COLO668 (cell line): ENCODE measurements around the gene HNRNPU.

Experiments used
- DNase-seq: peaks from one replicate; lab custom pipeline; 2025; ENCODE audit not compliant: unreplicated experiment; lab: John Stamatoyannopoulos, UW

The HNRNPU gene

GRCh38 chr1:244864253-244865027, at the start of gene HNRNPU:
Gene HNRNPU, minus strand, starts transcription at chr1:244864543. Its CDS starts 236 bp downstream, at chr1:244864307.
- peak; percentile 100 for DNase-seq

GRCh38 chr1:244913806-244914205, 49.5 kb upstream of the HNRNPU start:
- DNase-seq, result no peak

DNA sequence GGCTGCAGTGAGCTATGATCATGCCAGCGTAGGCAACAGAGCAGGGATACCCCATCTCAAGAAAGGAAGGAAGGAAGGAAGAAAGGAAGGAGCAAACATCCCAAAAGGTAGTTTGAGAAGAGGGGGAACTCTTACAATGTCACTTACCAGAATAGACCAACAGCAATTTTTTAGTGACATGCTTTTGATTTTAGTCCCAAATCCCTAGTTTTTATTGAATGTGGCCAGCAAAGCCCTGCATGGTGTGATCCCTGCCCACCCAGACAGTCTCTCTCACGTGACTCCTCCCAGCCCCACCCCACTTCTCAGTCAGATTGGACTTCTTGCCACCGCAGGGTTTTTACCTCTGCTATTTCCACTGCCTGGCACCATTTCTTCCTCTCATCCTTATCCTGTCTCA, 39.8 kb upstream of the HNRNPU start:
- DNase-seq, result no peak

GRCh38 chr1:244901400-244902015, 37.2 kb upstream of the HNRNPU start:
- no peak for DNase-seq

DNA sequence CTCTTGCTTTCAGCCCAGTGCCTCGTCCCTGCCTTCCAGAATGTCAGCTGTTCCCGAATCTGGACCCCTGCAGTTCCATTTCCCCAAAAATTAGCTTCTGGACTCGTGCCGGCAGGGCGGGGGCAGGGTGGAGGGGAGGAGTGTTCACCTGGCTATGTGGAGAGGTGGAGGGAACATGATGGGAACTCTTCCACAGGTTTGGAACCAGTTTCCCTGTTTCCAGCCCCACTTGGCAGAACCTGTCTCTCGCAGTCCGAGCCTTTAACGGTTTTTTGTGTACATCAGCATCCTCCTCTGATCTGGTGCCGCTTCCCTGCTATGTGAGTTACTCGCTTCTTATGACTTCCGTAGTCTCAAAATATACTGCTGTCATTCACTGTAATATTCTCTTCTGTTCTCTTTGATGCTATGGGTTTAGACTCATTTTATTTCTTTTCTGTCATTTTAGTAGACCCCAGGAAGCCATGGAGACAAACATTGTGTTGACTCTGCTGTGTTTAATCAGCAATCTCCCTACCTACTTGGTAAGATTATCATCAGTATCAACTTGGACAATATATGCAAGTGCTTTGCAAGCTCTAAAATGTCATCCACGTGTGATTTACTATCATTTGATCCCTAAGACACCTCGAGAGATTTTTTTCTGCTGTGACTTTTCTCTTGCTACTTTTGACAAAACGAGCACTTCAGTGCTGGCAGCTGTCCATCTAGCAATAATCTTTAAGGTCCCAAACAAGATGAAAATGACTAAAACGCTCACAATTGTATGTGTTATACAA, 33.3 kb upstream of the HNRNPU start:
- DNase-seq, result no peak

GRCh38 chr1:244896550-244896949, 32.2 kb upstream of the HNRNPU start:
- no peak for DNase-seq

DNA sequence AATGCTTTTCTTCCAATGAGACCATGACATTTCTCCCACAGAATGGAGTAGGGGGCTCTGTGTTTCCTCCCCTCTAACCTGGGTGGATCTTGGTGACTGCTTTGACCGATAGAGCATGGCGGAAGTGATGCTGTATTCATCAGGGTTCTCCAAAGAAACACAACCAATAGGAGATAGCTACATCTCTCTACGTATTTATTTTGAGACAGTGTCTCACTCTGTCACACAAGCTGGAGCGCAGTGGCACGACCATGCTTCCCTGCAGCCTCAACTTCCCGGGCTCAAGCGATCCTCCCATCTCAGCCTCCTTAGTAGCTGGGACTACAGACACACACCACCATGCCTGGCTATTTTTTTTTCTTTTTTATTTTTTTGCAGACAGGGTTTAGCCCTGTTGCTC, 29.5 kb upstream of the HNRNPU start:
- no peak for DNase-seq

DNA sequence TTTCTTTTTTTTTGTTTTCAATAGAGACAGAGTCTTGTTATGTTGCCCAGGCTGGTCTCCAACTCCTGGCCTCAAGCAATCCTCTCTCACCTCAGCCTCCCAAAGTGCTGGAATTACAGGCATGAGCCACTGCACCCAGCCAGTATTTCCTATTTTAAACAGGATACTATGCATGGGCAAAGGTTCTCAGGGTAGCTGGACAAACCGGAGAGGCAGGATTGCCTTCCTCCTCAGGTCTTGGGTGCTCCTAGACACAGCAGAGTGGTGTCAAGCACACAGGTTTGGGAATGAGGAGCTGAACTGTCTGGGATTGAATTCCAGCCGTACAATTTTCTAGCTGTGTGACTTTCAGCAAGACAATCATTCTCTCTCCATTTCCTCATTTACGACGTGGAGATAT, 22.9 kb upstream of the HNRNPU start:
- DNase-seq, result no peak

- no peak for DNase-seq
Measured at GRCh38 chr1:244881552-244882280, 17.4 kb upstream of the HNRNPU start.

- DNase-seq, result no peak
Measured at GRCh38 chr1:244878681-244879080, 14.3 kb upstream of the HNRNPU start.

GRCh38 chr1:244876228-244876910, 12.0 kb upstream of the HNRNPU start:
- DNase-seq, result no peak

GRCh38 chr1:244874974-244875579, 10.7 kb upstream of the HNRNPU start:
- peak; percentile 79 for DNase-seq

DNA sequence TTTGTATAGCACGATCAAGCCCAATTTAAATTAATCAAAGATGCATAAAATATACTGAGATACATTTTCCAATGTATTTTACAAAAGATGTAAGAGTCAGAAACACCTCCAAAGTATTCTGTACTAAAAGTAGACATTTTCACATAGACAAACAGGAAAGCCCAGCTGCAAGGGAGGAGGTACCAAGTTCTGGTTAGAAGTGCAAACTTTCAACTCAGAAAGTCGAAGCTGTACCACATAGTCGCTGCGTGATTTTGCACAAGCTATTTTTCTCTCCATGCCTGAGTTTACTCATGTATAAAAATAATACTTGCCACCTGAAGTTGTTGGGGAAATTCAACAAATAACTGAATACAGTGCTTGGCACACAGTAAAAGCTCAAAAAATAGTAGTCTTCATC, 5.6 kb upstream of the HNRNPU start:
- DNase-seq, result no peak

- no peak for DNase-seq
Measured at GRCh38 chr1:244869364-244869827, 5.1 kb upstream of the HNRNPU start.

DNA sequence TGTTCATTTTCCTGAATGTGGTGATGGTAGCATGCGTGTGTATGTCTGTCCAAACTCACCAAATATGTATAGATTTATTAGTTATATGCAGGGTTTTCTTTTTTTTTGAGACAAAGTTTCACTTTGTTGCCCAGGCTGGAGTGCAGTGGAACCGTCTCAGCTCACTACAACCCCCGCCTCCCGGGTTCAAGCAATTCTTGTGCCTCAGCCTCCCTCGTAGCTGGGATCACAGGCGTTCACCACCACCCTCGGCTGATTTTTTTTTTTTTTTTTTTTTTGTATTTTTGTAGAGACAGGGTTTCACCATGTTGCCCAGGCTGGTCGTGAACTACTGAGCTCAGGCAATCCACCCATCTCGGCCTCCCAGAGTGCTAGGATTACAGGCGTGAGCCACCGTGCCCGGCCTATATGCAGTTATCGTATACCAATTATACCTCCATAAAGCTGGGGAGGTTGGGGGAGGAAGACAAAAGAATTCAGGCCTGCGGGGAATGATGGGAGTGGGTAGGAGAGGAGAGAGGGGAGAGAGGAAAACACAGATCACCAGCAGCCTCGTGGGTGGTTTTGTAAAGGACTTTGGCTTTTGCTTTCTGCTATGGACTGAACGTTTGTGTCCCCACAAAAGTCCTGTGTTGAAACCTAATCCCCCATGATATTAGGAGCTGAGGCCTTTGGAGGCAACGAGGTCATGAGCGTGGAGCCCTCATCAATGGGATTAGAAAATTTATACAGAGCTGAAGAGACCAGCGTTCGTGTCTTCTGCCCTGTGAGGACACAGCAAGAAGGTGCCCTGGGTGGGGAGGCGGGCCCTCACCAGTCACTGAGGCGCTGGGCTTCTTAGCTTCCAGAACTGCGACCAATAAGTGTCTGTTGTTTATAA, 4.4 kb upstream of the HNRNPU start:
- DNase-seq, result no peak

DNA sequence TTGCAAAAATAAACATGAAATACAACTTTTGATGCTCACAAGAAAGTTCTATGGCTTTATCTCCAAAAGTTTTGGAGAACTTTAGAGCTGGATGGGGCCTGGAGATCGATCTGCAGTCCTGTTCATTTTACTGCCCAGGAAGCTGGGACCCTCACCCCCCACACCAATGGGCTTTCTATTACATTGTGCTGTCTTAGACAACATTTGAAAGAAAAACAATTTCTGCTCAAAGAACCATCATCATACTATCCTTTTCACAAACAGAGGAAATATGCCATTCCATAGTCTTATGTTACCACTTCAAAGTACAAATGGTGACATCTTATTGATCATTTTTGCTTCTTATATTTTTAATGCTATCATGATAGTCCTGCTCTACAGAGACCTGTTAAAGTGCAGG, 2.0 kb upstream of the HNRNPU start:
- DNase-seq, result no peak

DNA sequence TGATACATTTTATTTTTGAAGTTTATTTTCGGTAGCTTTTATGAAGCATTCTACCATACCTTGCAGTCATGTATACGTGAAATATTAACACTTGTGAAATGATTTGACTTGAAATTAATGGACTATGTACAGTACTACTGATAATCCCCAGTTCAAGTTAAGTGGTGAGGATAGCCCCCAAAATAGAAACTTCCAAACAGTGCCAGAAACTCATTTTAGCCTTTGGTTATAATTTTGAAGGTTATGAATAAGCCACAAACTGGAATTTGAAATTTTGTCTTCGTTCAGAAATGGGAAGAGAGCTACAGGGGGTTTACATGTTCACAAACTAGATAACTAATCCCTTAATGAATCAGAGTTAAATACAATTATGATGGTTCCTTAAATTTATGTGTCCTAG, 1.5 kb upstream of the HNRNPU start:
- DNase-seq, result no peak

DNA sequence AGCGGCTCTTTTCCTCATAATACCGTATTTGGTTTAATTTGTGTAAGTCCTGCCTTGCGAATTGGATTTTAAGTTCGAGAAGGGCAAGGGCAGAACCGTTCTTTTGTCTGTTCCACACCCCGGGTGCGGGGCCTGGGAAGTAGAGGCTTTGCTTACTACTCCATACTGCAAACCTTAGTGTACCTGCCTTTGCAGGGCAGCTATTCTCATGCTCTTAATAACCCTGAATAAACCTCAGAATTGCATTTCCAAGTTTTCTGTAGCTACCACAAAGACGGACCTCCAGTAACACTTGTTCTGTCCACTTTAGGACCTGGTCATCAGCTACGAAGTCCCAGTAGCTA, 657 bp upstream of the HNRNPU start:
- DNase-seq, result peak; percentile 60

- peak; percentile 56 for DNase-seq
Measured at GRCh38 chr1:244863491-244864252, 671 bp downstream of the HNRNPU start.
